Hindlimb muscle (tissue), 1 donor: ENCODE data around the gene CAPS2. TPM values are rescaled to one million over a fixed set of nuclear protein-coding genes. Genes with fewer than 3 reads are reported as not detected.
"Not testable (repeated sequence)": the region's sequence is repeated elsewhere in the genome, so short reads cannot be mapped to it uniquely, and the experiment has no call there.

Experiments
- DNase-seq: peaks from one replicate; pipeline ENCODE4 v3.0.0-alpha.2; 2013
- polyA plus RNA-seq: library from polyadenylated mRNA; unstranded; fragments of 120-200 nt; gene quantifications from one replicate; pipeline ENCODE4 v1.2.1, GENCODE V29; 2013; ENCODE audit not compliant: insufficient read length

Gene CAPS2
- 2.7 TPM for polyA plus RNA-seq

DNA sequence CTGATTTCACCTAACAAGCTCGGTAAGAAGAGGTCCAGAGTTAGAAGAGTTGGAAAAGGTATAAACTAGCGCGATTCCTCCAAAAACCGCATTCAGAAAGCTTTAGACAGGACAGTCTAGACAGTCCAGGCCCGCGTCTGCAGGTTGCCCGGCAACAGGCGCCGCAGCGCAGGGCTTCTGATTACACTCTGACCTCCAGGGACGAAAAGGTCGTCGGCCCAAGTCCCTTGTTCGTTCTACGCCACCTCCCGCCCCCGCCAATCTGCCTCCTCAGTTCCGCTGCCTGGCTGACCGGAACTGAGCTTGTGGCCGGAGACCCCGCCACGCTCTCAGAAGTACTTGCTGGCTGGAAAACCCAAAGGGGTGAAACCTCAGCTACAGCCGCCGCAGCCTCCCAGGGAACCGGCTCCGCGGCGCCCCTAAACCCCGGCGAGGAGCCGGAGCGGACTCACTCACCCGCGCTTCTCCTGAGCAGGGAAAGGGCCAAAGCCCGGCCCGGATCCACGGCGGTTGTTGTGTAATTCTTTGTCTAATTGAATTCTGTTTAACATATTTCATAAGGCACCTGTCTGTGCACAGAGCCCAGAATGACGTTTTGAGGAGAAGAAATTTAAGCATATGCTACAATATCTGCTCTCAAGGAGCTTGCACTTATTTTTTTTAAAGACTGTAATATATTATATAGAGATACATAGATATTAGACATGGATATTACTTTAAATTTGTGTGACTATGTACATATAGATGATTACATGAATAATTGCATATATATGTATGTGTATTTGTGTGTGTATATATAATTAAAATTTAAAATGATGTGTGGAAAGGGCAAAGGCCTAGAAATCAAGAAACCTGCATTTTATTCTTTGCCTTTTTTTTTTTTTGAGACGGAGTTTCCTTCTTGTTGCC lies at the start of gene CAPS2:
Gene CAPS2 (minus strand): TSS at position 407 of the 909 bp plus-strand sequence. CDS start 3,826 bp downstream, outside the sequence.
- DNase-seq, result peak; percentile 87

DNA sequence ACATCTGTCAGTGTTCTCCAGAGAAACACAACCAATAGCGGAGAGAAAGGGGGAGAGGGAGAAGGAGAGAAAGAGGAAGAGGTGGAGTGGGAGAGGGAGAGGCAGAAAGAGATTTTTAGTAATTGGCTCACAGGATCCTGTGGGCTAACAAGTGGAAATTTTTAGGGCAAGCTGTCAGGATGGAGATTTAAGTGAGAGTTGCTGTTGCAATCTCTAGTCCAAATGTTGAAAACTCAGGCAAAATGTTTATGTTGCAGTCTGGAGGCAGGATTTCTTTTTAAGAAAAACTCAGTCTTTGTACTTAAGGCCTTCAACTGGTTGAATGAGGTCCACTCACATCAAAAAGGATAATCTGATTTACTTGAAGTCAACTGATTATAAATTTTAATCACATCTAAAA lies 48.2 kb upstream of the CAPS2 start:
- DNase-seq, result no peak

DNA sequence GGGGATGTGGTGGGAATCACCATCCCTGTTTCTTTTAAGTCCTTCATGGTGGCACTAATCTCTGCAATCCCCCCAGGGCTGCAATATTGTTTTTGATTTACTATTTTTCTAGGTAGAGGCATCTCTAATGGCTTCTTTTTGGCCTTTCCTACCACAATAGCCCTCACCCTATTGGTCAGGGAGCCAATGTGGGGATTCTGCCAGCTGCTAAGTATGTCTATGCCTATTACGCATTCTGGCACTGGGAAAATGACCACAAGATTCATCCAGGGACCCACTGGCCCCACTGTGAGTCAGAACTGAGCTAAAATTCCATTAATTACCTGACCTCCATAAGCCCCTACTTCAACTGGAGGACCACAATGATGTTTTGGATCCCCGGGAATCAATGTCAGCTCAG lies 44.8 kb upstream of the CAPS2 start:
- no peak for DNase-seq

DNA sequence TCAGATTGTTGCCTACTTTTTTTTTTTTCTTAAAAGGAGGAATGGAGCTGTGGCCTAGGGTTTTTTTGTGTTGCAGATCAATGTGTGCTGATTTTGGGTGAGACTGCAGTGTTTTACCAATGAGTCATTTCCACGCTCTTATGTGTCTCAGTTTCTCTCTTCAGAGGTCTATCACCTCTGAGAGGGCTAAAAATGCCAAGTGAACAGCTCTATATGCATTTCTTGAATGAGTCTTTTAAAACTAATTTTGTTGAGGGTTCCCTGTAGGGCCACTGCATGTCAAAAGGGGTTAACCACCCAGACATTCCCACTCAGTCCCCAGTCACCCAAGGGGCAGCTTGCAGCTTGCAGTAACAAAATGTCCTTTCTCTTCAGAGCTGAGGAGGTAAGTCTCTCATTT lies 36.5 kb upstream of the CAPS2 start:
- no peak for DNase-seq

DNA sequence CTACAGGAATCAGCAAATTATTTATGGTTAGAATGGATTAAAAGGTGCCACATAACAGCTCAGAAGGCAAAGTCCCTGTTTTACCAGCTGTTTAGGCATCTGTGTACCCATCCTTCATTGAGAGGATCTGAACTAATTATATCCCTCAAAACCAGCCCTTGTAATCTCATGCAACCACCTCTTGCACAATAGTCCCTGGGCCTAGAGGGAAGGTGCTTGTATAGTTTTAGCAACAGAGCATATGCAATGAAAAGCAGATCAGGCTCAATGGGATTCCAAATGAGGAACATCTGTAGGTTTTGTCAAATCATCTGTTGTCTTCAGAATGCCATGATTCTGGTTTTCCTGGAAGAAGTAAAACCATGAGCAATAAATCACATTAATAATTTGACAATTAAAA lies 34.8 kb upstream of the CAPS2 start:
- DNase-seq, result no peak

DNA sequence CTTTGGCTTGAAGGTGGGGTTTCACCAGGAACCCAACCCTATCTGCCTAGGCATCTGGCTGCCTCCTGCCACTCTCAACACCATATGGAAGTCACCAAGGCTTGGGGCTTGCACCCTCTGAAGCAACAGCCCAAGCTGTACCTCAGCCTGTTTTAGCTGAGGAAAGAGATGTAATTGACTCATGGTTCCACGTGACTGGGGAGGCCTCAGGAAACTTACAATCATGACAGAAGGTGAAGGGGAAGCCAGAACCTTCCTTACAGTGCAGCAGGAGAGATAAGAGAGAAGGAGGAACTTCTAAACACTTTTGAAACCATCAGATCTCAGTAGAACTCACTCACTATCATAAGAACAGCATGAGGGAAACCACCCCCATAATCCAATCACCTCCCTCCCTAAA lies 31.3 kb upstream of the CAPS2 start:
- no peak for DNase-seq

DNA sequence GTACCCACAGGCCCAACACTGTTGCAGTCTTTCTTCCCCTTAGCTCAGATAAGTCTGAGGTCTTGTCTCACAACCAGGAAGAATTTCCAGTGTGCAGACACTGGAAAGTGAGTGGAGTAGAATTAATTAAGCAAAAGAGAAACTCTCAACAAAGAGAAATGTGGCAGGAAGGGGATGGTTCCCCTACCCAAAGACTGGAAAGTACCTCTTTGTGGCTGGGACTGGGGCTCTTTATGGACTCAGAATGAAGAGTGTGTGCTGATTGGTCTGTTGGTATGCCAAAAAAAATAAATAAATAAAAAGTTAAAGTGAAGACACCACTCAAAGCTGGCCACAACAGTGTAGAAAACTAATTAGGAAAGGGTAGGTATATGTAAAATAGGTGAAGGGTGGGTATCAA lies 30.8 kb upstream of the CAPS2 start:
- DNase-seq, result no peak

DNA sequence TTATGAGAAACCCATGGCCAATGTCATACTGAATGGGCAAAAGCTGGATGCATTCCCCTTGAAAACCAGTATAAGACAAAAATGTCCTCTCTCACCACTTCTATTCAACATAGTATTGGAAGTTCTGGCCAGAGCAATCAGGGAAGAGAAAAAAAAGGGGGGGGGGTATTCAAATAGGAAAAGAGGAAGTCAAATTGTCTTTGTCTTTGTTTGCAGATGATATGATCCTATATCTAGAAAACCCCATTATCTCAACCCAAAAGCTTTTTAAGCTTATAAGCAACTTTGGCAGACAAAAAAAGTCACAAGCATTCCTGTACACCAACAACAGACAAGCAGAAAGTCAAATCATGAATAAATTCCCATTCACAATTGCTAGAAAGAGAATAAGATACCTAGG lies 23.9 kb upstream of the CAPS2 start:
- DNase-seq, result no peak

DNA sequence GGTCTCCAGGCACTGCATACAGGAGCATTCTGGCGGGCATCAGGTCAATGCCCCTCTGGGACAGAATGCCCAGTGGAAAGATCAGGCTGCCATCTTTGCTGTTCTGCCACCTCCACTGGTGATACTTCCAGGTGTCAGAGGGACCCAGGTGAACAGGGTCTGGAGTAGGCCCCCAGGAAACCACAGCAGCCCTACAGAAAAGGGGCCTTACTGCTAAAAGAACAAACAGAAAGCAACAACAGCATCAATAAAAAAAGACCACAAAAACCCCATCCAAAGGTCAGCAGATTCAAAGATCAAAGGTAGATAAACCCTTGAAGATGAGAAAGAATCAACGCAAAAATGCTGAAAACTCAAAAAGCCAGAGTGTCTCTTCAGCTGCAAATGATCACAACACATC lies 20.3 kb upstream of the CAPS2 start:
- no peak for DNase-seq

DNA sequence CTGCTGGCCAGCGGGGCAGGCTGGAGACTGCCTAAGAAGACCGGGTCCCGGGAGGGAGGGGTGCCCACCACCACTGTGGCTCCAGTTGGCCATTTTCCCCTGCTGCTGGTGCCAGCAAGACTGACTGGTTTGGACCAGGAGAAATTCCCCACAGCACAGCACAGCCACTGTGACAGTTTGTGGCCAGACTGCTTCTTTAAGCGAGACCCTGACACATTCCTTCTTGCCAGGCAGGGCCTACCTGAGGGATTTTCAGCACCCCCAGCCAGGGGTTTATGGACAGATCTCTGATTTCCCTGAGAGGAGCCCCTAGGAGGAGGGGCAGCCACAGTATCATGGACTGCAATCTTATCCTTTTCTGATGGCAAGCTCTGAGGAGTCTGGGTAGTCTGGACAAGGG lies 19.8 kb upstream of the CAPS2 start:
- no peak for DNase-seq

DNA sequence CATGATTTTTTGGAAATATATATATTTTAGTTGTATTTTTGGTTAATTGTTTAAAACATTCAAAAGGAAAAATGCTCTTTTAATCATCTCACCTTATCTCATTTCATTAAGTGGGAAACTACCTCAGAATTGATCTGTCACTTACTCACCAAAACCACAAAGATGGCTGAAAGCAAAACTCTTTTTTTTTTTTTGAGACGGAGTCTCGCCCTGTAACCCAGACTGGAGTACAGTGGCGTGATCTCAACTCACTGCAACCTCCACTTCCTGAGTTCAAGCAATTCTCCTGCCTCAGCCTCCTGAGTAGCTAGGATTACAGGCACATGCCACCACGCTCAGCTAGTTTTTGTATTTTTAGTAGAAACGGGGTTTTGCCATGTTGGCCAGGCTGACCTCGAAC lies 16.1 kb upstream of the CAPS2 start:
- DNase-seq, result not testable (repeated sequence)

DNA sequence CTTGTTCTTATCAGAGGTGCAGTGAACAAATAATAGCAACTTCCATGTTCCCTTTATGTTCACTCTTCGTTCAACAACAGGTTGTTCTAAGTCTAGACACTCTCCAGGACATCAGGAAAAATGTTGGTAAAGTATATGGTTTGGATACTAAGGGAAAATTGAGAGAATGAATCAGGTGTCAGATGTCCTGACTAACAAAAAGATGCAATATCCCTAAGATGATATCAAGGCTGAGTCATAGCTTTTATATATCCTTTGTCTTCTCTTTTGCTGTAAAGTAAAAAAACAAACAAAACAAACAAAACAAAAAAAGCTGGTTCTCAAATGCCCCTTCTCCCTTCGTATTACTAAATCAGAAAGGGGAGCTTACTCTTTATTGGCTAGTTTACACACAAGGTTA lies 15.4 kb upstream of the CAPS2 start:
- DNase-seq, result no peak

DNA sequence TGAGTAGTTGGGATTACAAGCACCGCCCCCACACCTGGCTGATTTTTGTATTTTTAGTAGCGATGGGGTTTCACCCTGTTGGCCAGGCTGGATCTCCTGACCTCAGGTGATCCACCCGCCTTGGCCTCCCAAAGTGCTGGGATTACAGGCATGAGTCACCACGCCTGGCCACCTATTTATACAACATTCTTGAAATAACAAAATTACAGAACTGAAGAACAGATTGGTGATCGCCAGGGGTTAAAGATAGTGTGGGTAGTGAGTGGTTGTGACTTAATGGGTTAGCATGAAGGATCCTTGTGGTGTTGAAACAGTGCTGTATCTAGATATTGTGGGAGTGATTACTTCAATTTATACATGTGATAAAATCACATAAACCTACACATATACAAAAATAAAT lies 11.7 kb upstream of the CAPS2 start:
- DNase-seq, result no peak

DNA sequence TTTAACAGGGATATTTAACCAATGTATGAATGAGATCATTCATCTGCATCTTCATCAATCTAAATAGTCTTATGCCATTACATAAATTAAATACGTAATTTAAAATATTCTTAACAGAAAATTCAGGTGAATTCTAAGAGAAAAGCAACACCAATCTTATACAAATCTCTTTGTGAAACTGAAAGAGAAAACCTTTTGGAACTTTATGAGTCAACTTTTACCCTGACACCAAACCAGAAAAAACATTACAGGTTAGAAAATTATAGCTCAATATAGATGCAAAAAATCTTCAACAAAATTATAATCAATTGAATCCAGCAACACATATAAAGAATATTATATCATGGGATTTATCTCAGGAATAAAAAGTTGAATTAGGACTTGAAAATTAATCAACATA lies 7.8 kb upstream of the CAPS2 start:
- DNase-seq, result no peak

DNA sequence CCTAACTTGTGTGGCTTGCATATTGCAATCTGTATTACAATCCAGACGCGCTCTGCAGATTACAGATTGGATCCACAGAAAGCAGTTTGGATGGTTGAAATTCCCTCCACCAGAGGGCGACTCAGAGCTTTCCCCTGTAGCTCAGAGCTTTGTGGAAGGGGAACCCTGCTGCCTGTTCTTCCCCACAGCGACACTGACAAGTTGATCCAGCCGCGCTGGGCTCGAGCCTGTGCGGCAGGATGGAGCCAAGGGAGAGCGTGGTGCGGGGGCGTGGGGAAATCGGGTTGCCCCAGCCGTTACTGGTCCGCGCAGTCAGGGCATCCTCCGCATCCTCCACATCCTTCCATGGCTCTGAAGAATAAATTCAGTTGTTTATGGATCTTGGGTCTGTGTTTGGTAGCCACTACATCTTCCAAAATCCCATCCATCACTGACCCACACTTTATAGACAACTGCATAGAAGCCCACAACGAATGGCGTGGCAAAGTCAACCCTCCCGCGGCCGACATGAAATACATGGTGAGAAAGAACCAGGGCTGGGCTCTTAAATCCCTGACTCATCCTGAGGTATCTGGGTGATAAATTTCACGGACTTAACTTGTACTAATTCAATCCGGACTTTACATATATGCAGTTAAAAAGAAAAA lies 4.4 kb upstream of the CAPS2 start, which contains the start of gene GLIPR1L1:
Gene GLIPR1L1 (plus strand): TSS at position 287 of the 647 bp plus-strand sequence. CDS start 59 bp downstream, at position 346.
- DNase-seq, result peak; percentile 84

DNA sequence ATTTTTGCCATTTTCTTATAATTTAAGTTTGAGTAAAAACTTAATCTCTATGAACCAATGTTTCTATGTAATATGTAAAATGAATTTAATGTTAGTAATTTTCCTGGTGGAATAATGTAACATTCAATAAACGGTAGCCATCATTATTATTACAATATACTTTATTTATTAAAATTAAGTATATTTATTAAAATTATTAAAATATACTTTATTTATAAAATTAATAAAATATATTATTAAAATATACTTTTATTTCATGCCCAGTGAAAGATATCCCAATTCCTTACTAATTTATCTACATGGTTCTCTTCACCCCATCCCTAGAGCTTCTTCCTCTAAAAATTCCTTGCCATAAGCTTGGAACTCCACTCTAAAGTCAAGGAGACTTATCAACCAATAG lies 2.5 kb downstream of the CAPS2 start:
- DNase-seq, result no peak

DNA sequence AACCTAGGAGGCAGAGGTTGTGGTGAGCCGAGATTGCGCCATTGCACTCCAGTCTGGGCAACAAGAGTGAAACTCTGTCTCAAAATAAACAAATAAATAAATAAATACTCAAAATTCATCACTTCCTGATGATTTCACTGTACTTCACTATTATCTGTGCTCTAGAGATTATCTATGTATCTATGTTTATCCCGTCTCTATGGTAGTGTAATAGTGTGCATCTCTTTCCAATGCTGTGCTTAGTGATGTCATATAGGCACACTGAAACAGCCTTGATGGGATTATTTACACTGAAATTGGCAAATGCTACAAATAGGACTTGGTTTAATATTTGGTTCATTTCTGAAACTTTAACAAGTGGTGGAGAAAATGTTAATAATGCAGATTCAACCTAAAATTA lies 6.5 kb downstream of the CAPS2 start:
- no peak for DNase-seq

DNA sequence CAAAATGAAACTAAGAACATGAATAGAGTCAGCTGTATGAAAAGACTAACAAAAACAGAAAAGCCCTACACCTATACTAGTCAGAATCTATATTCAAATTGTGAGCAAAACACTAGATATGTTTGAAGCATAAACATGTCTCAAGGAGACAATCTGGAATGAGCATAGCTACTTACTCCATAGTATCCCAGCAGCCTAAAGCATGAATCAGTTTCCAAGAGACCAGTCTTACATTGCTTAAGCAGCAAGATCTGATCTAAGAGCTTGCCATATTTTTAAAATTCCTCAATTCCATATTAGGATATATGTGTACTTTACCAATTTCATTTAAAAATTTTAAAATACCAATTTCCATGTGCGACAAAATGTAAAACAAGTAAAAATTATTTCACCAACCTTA lies 7.7 kb downstream of the CAPS2 start:
- no peak for DNase-seq

DNA sequence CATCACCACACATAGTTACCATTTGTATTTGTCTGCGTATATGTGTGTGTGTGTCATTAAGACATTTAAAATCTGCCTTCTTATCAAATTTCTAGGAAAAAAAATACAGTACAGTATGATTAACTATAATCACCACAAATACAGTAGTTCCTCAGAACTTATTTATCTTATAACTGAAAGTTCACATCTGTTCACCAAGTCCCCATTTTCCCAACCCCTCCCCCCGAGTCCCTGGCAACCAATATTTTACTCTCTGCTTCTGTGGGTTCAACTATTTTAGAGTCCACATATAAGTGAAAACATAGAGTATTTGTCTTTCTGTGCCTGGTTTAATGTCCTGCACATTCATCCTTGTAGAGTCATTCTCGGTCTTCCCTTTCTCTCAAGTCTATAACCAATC lies 12.3 kb downstream of the CAPS2 start:
- DNase-seq, result no peak

DNA sequence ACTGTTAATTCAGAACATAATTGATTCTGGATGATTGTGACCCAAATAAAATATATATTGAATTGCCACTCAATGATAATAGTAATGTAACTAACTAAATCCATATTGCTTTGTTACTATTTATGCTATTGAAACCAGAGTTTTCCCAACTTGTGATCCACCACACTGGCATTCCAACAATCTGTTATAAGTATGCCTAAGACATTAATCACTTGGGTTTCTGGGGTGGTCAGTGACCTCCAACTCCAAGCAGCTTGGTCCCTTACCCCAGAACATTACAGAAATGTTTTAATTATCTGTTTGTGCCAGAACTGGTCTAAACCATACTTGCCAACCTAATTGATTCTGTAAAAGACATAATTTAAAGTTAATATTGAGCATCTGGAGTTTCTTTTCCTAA lies 14.6 kb downstream of the CAPS2 start:
- DNase-seq, result no peak

DNA sequence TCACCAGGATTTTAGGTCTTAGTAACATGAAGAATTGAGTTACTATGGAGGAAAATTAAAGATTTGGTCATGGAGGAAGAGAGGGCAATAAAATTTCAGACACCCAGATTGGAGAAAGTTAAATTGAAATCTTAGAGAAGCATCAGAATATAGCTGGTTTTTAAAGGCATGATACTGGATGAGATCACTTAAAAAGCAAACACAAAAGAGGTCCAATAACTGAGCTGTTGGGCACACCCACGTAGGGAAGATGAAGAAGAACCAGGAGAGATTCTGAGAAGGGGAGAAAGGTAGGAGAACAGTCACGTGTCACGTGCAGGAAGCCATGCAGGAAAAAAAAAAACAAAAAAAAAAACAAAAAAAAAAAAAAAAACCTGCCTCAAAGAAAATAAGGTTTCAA lies 18.8 kb downstream of the CAPS2 start:
- no peak for DNase-seq

DNA sequence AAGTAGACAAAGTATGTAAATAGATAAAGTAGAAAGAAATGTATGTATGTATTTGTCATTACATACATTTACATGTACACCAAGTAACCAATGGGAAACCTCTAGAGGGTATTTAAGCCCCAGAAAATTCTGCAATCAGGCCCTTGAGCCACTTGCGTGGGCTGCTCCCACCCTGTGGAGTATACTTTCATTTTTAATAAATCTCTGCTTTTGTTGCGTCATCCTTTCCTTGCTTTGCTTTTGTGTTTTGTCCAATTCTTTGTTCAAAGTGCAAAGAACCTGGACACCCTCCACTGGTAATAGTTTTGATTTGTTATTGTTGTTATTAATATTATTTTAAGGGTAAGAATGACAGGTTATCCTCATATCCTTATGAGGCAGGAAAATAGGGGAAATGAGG lies 21.8 kb downstream of the CAPS2 start:
- DNase-seq, result no peak

DNA sequence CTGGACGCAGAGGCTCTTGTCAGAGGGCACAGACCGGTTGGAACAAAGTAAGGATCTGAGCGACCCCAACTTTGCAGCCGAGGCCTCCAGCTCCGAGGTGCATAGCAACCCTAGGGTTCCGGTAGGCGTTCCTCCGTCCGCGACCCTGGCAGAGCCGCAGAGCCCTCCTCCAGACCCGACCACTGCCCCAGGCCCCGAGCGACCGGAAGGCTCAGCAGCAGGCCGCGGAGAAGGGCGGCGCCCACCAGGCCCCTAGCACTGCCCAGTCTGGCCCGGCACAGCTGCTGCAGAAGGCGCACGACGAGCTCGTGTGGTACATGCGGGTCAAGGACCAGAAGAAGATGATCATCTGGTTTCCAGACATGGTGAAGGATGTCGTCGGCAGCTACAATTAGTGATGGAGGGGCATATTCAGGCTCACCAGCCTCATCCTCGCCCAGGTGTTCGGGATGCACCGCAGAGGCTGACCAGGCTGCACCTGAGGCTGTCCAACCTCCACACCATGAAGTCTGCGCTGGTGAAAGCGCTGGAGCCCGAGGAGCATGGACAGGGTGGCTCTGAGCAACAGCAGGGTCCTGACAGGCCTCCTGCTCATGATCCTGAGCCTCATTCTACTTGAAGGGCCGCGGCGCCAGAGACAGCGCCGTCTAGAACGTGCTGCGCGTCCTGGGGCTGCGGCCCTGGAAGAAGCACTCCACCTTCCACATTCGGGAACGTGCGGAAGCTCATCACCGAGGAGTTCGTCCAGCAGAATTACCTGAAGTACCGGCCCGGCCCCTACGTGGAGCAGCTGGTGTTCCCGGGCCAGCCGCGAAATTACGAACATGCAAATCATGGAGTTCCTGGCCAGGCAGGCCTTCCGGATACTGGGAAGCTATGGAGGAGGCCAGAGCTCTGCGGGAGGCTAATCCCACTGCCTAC lies 24.5 kb downstream of the CAPS2 start:
- DNase-seq, result no peak
